ENCODE data around the gene GNG7. TPM values are rescaled to one million over a fixed set of nuclear protein-coding genes. Genes with fewer than 3 reads are reported as not detected.

Gene GNG7
- total RNA-seq, 2 donors from 2014 or later: 5.7 to 12.9 TPM

- Histone ChIP-seq H3K27ac (no peak overlapping the region), H3K27me3 (no peaks in the 10 kb centered on the region), H3K36me3 (replicated peaks in 1 of 2; ENCODE audit: insufficient read depth in 1 of 2, low read depth in 2 of 2) (no peaks in the 10 kb centered on the region), H3K4me1 (peaks cover 16% of the 10 kb centered on the region), H3K9me3 (peaks cover 0 to 5% (median 0%) of the 10 kb centered on the region in 3 donors), H3K4me3 (no peak overlapping the region)
- no peak for TF ChIP-seq POLR2A (IDR thresholded peaks at IDR 0.05)
- no peak for TF ChIP-seq CTCF (IDR thresholded peaks at IDR 0.05)
- ATAC-seq (no peak), DNase-seq (no peak)
- 82 to 83% methylated on average over 39 to 49 of the region's 52 CpGs for WGBS, 2 donors
- intact Hi-C loops (cut with DNase I): no loop called here
Measured at GRCh38 chr19:2717638-2718541, 15.4 kb upstream of the GNG7 start.

GRCh38 chr19:2716722-2717637 lies 14.5 kb upstream of the GNG7 start:
- no peak for DNase-seq
- Histone ChIP-seq H3K9me3 (peaks cover 0 to 5% (median 0%) of the 10 kb centered on the region in 3 donors), H3K4me3 (no peak overlapping the region), H3K36me3 (replicated peaks in 1 of 2; ENCODE audit: insufficient read depth in 1 of 2, low read depth in 2 of 2) (no peaks in the 10 kb centered on the region), H3K27ac (no peak overlapping the region), H3K27me3 (no peaks in the 10 kb centered on the region), H3K4me1 (peaks cover 16% of the 10 kb centered on the region)
- ATAC-seq: no peak
- 91 to 93% methylated on average over 45 to 50 of the region's 51 CpGs for WGBS, 2 donors
- no peak for TF ChIP-seq CTCF (IDR thresholded peaks at IDR 0.05)
- no peak for TF ChIP-seq POLR2A (IDR thresholded peaks at IDR 0.05)
- intact Hi-C loops (cut with DNase I): no loop called here

- H3K27me3 ChIP-seq: no peaks in the 10 kb centered on the region
- H3K36me3 ChIP-seq (replicated peaks in 1 of 2; ENCODE audit: insufficient read depth in 1 of 2, low read depth in 2 of 2): no peaks in the 10 kb centered on the region
- H3K27ac ChIP-seq: no peak overlapping the region
- TF ChIP-seq CTCF (IDR thresholded peaks at IDR 0.05) (no peak), POLR2A (IDR thresholded peaks at IDR 0.05) (no peak)
- 88 to 92% methylated on average over 2 to 19 of the region's 19 CpGs for whole genome bisulfite sequencing, 2 donors
- no peak overlapping the region for H3K4me3 ChIP-seq
- intact Hi-C loops (cut with DNase I): no loop called here
- H3K4me1 ChIP-seq: peaks cover 13% of the 10 kb centered on the region
- ATAC-seq (no peak), DNase-seq (no peak)
- peaks cover 0 to 5% (median 0%) of the 10 kb centered on the region in 3 donors for H3K9me3 ChIP-seq
Measured at GRCh38 chr19:2716275-2716650, 13.8 kb upstream of the GNG7 start.

GRCh38 chr19:2715470-2716274 lies 13.2 kb upstream of the GNG7 start:
- Histone ChIP-seq H3K4me1 (peaks cover 11% of the 10 kb centered on the region), H3K9me3 (peaks cover 0 to 5% (median 0%) of the 10 kb centered on the region in 3 donors), H3K27me3 (no peaks in the 10 kb centered on the region), H3K36me3 (replicated peaks in 1 of 2; ENCODE audit: insufficient read depth in 1 of 2, low read depth in 2 of 2) (no peaks in the 10 kb centered on the region), H3K27ac (no peak overlapping the region), H3K4me3 (no peak overlapping the region)
- 96 to 97% methylated on average over 9 to 12 of the region's 12 CpGs for WGBS, 2 donors
- TF ChIP-seq POLR2A (IDR thresholded peaks at IDR 0.05): no peak
- TF ChIP-seq CTCF (IDR thresholded peaks at IDR 0.05): no peak
- no peak for ATAC-seq
- intact Hi-C loops (cut with DNase I): no loop called here
- no peak for DNase-seq
